ENCODE measurements around the gene EVPLL.
"Not testable (repeated sequence)": the region's sequence is repeated elsewhere in the genome, so short reads cannot be mapped to it uniquely, and the experiment has no call there.

The EVPLL gene

DNA sequence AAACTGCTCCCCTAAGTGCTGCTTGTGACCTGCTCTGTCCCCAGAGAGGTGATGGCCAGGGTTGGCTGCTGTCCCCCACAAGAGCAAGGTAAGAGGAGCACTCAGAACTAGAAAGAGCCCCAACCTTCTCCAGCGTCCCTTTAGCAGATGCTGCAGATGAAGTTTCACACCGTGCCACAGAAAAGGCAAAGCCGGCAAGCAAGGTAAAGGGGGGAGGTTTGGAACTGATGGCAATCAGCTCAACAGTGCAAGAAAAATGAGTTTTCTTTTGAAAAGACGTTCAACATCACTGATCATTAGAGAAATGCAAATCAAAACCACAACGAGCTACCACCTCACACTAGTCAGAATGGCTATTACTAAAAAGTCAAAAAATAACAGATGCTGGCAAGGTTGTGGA is 26.0 kb downstream of the EVPLL start:
- not testable (repeated sequence) for FAIRE-seq; DNase-seq (ENCODE audit: insufficient read length, low spot score)

DNA sequence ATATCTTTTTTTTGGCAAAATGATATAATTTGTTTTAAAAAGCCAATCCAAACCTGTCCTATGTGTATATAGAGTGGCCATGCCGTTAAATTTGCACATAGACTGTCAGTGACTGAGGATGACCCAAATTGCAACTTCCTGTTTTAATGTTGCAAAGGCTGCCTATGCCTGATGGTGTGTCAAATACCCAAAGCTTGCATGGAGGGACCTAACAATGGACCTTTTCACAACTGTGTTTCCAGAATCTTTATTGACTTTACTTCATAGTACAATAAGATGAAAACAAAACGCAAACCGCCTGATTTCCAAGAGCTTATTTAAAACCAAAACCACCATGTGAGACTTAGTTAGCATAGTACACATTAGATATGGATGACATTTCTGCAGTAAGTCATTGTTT is 31.3 kb downstream of the EVPLL start:
- DNase-seq (ENCODE audit: insufficient read length, low spot score) = not testable (repeated sequence)

DNA sequence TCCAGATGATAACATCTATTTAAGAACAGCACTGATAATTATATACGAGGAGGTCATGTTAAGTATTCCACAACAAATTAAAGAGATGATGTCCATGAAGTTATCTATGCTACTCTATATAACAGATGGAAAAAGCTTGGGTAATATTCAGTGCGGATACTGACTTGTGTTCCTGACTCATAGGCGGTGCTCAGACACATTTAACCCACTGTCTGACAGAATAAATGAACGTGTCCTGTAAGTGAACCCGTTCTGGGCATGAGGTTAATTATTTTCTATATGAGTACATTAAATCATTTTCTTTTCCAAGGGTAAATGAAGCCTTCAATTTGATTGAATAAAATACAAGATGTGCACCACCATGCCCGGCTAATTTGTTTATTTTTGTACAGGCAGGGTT is 31.7 kb downstream of the EVPLL start:
- not testable (repeated sequence) for FAIRE-seq; DNase-seq (ENCODE audit: insufficient read length, low spot score)

More for the DNA sequence above, 31.3 kb downstream of the EVPLL start:
- FAIRE-seq = peak; percentile 77

DNA sequence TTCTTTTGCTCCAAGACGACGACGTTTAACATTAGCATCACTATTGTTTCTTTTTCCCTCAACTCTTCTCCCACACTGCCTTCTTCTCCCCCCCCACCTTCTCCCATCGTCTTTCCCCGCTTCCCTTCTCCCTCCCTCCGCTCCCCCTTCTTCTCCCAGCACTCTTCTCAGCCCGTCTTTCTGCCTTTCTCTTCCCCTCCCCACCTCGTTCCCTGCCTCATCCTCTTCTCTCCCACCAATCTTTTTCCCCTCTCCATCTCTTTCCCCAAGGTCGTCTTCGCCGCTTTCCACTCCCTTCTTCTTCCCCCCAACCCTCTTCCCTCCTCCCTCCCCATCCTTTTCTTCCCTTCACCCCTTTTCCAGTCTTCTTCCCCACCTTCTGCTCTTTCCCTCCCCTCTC is 33.2 kb downstream of the EVPLL start:
- DNase-seq (ENCODE audit: insufficient read length, low spot score); FAIRE-seq: not testable (repeated sequence)

DNA sequence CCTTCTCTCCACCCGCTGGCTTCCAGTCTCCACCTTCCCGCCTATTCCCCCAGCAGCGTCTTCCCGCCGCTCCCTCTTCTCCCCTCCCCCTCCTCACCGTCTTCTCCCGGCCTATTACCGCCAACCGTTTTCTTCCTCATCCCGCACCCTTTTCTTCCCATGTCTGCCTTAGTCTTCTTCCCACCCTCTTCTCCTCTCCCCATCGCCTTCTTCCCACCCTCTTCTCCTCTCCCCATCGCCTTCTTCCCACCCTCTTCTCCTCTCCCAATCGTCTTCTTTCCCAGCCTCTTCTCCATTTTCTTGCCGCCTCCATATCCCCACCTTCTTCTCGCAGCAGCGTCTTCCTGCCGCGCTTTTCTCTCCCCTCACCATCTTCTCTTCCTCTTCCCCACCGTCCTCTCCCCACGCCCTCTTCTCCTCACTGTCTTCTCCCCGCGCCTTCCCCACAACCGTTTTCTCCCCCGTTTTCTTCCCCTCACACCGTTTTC is 33.8 kb downstream of the EVPLL start:
- not testable (repeated sequence) for FAIRE-seq

DNA sequence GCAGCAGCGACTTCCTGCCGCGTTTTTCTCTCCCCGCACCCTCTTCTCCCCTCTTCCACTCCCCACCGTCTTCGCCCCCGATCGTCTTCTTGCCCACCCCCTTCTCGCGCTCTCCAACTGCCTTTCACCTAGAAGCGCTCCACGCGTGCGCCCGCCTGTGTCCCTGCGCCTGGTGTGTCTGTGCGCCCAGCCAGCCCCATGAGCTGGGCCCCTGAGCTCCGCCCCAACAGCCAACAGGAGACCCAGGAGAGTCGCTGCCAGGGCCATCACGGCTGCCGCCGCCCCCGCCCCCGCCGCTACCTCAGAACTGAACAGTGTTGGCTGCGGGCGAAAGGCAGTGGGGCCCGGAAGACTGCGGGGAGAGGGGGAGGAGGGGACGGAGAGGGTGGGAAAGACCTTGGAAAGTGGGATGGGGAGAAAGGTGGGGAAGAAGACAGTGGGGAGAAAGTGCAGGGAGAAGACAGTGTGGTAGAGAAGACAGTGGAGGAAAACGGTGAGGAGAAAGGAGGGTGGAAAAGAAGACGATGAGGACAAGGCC is 34.5 kb downstream of the EVPLL start:
- DNase-seq (ENCODE audit: insufficient read length, low spot score); FAIRE-seq: not testable (repeated sequence)

More for the DNA sequence above, 33.8 kb downstream of the EVPLL start:
- not testable (repeated sequence) for DNase-seq (ENCODE audit: insufficient read length, low spot score)

DNA sequence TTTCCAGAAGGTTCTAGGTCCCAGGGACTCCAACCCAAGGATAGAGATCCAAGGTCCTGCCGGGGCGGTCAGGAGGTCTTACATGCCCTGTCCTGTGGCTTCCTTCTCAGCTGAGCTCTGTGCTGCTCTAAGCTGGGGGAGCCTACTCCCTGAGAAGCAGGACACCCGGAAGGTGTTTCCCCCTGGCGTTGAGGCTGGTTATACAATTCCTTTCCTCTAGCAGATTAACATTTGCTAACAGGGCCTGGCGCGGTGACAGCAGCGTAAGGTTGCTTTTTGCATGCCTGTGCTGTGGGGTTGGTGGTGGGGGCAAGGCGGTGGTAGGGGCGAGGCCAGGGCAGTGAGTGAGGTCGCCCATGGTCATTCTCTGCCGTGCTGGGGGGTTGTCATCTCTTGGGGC is 43.9 kb downstream of the EVPLL start:
- DNase-seq (ENCODE audit: insufficient read length, low spot score); FAIRE-seq: not testable (repeated sequence)

DNA sequence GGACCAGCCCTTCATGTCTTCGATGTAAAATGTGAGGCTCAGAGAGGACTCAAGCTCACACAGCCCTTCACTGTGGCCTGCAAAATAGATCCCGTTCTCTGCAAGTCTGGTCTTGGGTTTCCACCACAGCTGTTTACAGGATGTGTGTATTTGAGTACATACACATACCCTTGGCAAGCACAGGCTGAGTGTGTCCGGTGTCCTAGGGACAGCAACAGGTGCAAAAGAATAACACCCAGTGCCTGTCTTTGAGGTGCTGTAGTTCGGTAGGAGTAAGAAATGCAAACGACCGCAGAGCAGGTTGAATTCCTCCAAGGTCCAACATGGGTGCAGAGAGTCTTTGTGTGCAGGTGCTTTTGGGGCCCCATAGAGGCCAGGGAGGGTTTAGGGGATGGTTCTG is 44.9 kb downstream of the EVPLL start:
- not testable (repeated sequence) for DNase-seq (ENCODE audit: insufficient read length, low spot score); FAIRE-seq

DNA sequence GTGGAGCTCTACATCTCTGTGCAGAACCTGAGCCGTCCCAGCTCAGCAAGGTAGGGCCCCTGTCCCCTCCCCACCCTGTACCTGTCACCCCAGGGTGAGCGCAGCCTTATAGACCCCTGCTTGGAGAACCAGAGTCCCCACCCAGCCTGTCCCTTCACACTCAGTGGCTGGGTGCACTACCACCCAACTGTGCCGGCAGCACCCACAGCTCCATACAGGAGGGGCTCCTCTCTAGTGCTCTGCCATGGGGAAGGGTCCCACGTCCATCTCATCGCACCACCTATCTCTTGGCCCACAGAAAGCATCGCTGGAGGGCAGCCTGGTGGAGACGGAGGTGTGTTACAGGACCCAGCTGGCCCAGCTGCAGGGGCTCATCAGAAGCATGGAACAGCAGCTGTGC is 45.4 kb downstream of the EVPLL start:
- not testable (repeated sequence) for FAIRE-seq; DNase-seq (ENCODE audit: insufficient read length, low spot score)

DNA sequence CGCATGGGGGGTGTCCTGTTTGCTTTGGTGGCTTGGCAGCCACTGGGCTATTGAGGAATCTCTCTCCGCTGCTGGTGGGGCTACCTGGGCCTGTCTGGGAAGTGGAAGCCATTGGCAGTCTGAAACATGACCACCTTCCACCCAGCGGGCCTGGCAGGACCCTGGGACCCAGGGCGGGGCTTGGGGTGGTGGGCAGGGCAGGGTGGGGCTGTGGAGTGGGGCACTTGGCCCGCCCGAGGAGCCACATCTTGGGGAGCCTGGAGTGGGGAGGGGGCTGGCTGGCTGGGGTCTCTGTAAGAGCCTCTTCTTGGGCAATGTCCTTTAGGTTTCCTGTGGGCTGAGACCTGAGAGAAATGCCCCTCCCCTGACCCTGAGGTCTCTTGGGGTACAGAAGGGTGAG is 48.0 kb downstream of the EVPLL start:
- not testable (repeated sequence) for FAIRE-seq; DNase-seq (ENCODE audit: insufficient read length, low spot score)

DNA sequence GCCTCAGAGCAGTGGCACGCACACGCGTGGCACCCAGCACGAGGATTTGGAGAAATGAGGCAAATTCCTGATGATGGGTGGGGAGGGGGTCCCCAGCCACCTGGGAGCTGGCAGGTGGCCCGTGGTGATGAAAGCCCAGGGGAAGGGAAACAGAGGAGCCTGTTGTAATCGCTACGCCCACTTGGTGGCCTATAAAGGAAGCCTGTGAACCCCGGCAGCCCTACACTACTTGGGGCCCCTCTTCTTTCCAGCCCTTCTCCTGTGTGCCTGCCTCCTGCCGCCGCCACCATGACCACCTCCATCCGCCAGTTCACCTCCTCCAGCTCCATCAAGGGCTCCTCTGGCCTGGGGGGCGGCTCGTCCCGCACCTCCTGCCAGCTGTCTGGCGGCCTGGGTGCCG is 49.1 kb downstream of the EVPLL start:
- not testable (repeated sequence) for FAIRE-seq; DNase-seq (ENCODE audit: insufficient read length, low spot score)

DNA sequence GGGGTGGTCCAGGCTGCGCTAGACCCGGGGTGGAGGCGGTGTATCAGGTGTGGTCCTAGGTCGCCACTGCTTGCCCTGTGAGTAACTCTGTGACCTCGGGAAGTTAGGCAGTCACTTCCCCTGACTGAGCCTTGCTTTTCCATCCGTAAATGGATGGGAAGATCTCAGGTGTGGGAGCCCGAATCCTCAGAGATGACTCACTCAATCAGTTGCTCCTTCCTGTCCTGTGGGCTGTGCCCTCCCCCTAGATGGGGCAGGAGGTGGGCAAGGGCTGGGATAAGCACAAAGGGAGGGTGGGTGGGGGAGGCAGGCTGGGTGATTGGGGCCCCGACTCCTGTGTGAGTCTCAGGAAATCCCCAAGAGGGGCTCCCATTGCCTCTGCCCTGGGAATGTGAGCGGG is 54.6 kb downstream of the EVPLL start:
- FAIRE-seq; DNase-seq (ENCODE audit: insufficient read length, low spot score): not testable (repeated sequence)

All from D721Med (cell line).